T-helper 22 cell (primary cell): ENCODE data around the gene MMAB.

Experiments used
- DNase-seq: peaks from one replicate; pipeline ENCODE4 v3.0.0-alpha.2; 2020; ENCODE audit warnings: low read depth

Gene MMAB

DNA sequence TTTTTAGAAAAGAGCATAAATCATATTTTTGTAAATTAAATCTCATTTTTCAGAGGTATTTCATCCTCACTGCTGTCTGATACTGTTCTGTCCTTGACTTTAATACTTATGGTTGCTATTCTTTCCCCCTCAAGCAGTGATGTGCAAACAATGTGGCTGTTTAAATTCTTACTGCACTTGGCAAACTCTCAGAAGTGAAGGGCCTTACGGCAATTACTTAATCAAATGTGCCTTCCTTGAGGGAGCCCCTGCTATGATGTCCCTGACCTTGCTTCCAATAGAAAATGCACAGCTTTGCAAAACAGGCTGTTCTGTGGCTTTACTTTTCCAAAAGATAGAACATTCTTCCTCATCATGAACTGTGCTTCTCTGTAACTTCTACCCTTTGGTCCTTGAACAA is 60.7 kb downstream of the MMAB start:
- no peak for DNase-seq

- no peak for DNase-seq
These were observed 63.1 kb downstream of the MMAB start for GRCh38 chr12:109510196-109510595.

GRCh38 chr12:109504068-109504467 is 69.2 kb downstream of the MMAB start:
- no peak for DNase-seq
